MV-4-11 (cell line): ENCODE measurements around the gene UPK2.
"Not testable (repeated sequence)": the region's sequence is repeated elsewhere in the genome, so short reads cannot be mapped to it uniquely, and the experiment has no call there.

Experiments
- DNase-seq: peaks from one replicate; lab custom pipeline; 2025; lab: John Stamatoyannopoulos, UW

UPK2 gene

DNA sequence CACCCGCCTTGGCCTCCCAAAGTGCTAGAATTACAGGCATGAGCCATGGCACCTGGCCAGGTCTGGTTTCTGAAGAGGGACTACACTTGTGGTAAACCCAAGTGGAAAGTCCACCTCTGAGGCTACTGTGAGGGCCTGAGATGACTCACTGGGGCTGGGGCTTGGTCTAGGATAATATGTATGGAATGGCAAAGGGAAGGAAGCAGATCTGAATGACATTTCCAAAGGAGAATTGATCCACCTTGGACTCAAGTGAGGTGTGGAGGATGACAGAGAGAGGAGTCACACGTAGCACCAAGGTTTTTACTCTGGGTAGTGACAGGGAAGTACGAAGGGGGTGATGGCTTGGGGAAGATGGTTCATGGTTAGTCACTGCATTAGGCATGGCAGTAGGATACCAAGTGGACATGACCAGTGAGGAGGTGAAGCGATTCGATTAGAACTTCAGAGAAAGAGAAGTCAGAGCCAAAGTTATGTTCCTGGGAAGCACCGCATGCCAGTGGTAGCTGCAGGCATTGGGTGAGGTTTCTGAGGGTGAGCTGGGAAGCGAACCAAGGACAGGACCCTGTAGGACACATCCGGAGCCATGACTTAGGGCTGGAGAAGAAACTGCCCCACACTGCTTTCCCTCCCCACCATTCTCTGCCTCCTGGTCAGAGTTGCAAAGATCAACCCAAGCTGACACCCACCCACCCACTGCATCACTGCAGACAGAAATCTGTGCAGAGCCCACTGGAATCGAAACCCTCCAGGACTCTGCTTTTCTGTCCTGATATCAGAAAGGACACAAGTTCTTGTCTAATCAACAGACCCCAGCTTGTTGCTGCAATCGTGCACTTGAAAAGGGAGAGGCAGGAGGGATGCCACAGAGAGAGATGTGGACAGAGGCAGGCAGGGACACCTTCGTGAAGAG lies 17.4 kb upstream of the UPK2 start:
- DNase-seq, result no peak

DNA sequence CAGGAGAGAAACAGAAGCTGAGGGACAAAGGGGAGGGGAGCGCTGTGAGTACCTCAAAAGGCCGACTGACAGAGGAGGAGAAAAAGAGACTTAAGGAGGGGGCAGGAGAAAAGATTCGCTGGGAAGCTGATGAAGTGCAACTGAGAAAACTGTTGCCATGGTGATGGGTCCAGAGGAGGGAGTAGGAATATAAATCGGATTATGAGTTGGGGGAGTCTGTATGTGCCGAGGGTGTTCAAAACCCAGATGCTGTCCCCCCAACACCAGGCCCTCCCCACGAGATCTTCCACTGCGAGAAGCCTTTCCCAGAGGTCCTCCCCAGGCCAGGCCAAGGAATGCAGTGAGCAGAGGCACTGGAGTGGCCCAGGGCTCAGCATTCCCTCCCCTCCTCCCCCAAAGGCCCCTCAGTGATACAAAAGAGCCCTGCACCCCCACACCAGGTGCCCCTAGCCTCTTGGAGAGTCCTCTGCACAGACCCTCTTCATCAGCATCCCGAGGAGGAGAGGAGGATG lies 16.6 kb upstream of the UPK2 start:
- DNase-seq, result no peak

DNA sequence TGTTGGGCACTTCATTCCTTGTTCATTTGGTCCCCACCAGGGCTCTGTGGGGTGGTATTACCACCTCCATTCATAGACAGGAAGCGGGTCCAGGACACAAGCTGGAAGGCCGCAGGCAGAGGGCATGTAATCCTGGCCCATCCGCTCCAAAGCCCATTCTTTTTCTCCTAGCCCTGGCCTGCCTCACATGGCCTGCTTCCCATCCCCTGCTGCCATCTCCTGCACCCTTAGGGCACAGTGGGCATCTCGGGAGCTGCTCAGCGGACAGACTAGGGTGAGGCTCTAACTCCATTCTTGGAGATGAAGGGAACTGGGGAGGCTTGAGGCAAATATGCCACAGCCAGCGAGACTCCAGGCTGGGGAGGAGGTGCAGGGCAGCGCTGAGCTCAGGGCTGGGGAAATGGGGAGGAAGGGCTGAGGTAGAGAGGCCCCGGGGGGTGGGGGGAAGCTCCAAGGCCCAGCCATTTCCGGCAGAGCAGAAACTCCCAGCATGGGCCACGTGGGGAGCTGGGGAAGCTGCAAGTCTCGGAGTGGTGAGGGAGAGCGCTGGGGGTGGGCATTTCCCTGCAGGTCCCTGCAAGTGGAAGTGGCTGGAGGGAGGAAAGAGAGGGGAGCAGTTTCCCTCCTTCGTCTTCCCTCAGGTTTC lies 16.0 kb upstream of the UPK2 start:
- peak; percentile 44 for DNase-seq

DNA sequence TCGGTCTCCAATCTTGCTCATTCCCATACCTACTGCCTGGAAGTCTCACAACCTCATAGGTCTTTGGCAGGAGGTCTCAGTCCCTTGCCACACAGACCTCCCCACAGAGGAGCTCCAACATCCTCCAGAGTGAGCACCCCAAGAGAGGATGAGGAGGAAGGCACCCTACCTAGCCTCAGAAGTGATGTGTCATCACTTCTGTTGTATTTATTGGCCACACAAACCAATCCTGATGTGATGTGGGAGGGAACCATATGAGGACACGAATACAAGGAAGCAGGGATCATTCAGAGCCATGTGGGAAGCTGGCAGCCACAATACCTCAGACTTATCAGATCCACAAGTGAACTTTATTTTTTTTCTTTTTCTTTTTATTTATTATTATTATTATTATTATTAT lies 9.0 kb upstream of the UPK2 start:
- DNase-seq, result no peak

DNA sequence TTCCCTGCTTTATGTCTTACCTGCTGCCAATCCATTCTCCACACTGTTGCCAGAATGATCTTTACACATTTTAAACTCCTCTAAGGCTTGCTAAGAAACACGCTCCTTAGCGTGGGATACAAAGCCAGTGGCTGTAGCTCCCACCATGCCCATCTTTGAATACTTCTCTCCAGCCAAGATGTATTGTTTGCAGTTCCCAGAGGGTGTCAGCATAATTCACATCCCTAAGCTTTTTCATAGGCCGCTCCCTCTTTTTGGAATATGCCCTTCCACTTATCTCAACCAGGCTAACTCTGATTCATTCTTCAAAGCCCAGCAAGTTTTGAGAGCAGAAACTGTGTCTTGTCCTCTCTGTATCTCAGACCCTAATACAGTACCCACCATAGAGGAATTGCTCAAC lies 8.1 kb upstream of the UPK2 start:
- no peak for DNase-seq

DNA sequence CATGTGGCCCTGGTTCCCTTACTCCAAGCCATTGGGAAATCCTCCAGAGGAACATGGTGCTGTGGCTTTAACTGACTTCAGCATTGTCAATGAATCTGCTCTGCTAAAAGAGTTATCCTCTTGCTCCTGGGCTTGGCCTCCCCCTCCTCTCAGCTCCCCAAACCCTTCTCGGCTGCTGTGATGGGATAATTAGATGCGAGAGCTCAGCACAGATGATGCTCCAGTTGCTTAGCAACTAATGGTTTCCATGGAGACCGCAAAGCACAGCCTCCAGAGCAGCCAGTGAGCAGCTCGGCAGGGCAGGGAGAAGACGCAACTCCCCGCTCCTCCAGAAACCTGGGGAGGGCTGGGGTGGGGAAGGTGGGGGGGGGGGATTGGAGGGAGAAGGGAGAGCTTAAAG lies 2.8 kb upstream of the UPK2 start:
- DNase-seq, result no peak

DNA sequence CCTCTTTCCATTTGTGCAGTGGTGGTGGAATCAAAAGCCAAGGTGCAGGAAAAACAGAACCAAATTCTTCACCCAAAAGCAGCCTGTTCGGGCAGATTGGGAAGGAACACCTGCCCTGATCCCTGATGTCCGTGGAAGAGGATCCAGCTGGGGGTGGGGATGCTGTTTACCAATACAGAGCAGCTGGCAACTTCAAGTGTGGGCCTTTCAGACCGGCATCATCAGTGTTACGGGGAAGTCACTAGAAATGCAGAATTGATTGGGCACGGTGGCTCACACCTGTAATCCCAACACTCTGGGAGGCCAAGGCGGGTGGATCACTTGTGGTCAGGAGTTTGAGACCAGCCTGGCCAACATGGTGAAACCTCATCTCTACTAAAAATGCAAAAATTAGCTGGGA lies 2.1 kb upstream of the UPK2 start:
- not testable (repeated sequence) for DNase-seq

DNA sequence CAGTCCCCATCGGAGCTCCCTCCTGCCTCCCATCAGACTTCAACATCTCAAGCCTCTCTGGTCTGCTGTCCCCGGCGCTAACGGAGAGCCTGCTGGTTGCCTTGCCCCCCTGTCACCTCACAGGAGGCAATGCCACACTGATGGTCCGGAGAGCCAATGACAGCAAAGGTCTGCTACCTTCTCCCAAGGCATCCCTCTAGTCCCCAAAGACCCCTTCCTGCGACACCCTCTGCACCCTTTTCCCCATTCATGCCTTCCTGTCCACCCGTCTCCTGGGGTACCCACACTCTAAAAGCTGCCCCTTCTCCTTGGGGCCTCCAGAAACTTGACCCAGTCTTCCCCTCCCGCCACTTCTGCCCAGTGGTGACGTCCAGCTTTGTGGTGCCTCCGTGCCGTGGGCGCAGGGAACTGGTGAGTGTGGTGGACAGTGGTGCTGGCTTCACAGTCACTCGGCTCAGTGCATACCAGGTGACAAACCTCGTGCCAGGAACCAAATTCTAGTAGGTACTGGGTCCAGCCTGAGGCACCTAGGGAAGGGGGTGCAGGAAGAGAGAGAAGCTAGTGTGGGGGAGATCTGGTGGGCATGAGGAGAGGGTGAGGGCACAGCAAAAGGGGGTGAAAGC lies 860 bp downstream of the UPK2 start:
- no peak for DNase-seq

DNA sequence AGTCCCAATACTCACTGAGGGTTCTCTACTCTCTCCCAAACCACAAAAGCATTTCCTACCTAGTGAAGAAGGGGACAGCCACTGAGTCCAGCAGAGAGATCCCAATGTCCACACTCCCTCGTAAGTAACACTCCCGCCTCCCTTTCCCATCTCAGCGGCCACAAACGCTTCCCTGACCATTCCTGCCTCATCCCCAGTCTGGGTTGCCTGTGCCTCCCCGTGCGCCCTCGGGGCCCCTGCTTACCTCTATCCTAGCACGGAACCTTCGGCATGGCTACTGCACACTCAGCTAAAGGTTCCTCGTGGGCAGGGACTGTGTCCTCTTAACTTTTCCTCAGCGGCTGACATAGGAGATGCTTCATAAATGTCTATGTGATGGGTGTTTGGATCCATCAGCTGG lies 1.5 kb downstream of the UPK2 start:
- no peak for DNase-seq

DNA sequence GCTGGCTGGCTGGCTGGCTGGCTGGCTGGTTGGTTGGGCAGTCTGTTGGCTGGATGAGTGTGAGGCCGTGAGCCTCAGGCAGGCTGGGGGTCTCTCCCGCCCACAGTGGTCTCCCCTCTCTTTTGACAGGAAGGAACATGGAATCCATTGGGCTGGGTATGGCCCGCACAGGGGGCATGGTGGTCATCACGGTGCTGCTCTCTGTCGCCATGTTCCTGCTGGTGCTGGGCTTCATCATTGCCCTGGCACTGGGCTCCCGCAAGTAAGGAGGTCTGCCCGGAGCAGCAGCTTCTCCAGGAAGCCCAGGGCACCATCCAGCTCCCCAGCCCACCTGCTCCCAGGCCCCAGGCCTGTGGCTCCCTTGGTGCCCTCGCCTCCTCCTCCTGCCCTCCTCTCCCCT lies 1.9 kb downstream of the UPK2 start:
- DNase-seq, result no peak

DNA sequence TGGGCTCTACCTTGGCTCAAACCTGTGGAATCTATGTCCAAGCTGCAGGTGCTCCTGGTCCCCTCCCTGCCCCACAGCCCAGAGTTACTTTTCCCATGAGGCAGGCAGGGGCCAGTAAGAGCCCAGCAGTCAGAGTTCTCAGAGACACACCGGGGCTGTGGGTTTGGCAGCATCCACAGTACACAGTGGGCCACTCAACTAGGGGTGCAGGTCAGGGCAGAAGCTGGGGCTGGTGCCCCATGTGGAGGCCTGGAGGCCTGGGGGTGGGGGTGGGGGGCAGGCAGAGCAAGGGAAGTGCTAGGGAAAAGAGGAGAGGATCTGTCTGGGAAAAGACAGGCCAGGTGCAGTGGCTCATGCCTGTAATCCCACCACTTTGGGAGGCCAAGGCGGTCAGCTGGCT lies 2.5 kb downstream of the UPK2 start:
- no peak for DNase-seq

DNA sequence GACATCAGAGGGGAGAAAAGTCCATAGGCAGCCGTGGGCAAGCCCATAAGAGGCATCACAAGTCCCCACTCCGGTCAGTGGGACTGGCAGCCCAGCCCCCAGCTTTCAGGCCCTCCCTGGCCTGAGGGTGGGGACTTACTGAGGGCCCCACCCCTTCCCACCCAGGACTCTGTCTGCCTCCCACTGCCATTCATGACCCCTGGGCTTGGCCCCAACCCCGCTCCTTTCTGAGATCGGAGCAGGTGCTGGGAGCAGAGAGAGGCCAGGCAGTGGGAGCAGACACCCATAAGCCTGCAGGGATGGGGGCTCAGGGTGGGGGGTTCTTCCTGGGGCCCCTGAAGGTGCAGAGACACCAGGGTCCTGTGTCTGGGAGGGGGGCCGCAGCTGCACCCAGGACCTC lies 5.1 kb downstream of the UPK2 start:
- no peak for DNase-seq

DNA sequence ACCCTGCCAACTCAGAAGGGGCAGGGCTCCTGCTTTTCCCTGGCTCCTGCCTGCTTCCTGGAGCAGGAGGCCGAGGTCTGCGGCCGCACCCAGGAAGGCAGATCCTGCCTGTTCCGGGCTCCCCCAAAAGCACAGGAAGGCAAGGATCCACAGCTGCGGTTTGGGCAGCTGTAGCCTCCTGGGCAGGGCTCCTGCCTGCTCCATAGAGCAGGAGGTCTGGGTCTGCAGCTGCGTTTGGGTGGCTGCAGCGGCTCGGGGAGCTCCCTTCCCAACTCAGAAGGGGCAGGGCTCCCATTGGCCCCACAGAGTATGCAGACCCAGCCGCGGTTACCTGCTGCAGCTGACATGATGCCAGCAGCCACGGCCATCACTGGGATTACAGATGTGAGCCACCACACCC lies 5.5 kb downstream of the UPK2 start:
- DNase-seq, result no peak

DNA sequence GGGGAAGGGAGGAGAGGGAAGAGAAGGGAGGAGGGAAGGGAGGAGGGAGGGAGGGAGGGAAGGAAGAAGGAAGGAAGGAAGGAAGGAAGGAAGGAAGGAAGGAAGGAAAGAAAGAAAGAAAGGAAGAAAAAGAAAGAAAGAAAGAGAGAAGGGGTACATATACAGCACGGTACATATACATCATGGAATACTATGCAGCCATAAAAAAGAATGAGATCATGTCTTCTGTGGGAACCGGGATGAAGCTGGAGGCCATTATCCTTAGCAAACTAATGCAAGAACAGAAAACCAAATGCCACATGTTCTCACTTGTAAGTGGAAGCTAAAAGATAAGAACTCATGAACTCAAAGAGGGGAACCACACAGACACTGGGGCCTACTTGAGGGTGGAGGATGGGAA lies 13.4 kb downstream of the UPK2 start:
- DNase-seq, result not testable (repeated sequence)

DNA sequence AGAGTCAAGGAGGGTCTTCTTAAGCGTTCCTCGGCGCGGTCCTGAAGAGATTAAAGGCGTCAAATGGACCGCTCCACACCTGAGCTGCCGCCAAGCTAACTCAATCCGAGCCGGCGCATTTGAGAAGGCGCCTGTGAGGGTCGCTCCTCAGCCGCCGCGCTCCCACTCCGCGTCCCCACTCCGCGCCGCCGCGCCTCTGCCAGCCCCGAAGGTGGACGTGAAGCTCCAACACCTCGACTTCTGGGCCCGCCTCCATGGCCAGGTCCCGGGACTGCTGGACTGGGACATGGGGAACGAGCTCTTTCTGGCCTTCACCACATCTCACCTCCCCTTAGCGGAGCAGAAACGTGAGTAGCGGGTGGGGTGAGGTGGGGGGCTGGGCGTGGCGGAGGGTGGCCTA lies 15.5 kb downstream of the UPK2 start, which contains the start of gene FOXR1:
Gene FOXR1, plus strand, starts transcription at position 116 of the 400 bp plus-strand sequence. Its CDS starts 171 bp downstream, at position 287.
- no peak for DNase-seq

DNA sequence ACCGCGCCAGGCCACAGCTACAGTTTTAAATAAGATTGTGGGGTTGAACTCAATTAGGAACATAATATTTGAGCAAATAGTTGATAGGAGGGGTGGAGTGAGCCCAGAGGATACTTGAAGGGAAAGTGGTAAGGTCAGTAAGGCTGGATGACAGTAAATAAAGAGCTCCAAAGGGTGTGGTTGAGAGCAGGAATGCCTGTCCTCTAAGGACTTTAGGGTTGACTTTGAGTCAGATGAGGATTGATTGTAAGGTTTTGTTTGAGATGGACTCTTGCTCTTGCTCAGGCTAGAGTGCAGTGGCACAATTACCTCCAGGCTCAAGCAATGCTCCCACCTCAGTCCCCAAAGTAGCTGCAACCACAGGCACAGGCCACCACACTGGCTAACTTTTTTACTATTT lies 17.9 kb downstream of the UPK2 start:
- DNase-seq, result no peak

DNA sequence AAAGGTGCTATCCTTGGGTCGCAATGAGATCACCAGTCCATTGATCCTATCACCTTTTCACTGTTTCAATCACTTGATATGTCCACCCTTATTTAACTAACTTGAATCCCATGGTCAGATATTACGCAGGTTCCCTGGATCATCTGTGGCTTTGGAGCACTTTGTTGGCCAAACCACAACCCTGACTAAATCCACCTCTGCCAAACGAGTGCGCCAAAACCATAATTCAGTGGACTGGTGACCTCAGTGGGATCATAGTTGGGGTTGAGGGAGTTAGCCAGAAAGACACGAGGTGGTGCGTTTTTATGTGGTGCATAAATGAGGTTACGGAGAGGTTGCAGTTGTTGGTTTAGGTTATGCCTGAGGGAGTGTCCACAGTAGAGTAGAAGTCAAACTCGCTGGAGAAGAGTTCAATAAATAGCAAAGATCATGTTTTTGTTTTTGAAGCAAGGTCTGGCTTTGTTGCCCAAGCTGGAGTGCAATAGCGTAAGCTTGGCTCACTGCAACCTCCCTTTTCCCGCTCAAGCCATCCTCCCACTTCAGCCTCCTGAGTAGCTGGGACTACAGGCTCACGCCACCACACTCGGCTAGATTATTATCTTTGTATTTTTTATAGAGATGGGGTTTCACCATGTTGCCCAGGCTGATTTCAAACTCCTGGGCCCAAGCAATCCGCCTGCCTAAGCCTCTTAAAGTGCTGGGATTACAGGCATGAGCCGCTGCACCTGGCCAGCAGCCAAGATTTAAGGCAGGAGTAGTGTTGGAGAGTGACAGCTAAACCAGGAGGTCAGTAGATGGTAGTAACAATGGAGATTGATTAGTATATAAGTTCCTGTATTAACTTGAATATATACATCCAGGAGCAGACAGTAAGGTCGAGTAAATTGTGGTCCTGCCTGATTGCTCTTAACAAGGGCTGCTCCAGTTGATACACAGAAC lies 19.9 kb downstream of the UPK2 start:
- peak; percentile 20 for DNase-seq

DNA sequence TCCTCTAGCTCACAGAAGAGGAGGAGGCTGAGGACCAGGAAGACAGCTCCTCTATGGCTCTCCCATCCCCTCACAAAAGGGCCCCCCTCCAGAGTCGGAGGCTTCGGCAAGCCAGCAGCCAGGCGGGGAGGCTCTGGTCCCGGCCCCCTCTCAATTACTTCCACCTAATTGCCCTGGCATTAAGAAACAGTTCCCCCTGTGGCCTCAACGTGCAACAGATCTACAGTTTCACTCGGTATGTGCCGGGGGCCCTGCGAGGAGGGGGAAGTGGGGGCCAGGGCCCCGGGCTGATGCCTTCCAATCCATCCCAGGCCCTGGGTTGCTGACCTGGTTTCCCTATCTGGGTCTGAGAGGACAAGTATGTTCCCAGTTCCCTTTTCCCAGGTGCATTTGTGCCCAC lies 23.3 kb downstream of the UPK2 start:
- no peak for DNase-seq

DNA sequence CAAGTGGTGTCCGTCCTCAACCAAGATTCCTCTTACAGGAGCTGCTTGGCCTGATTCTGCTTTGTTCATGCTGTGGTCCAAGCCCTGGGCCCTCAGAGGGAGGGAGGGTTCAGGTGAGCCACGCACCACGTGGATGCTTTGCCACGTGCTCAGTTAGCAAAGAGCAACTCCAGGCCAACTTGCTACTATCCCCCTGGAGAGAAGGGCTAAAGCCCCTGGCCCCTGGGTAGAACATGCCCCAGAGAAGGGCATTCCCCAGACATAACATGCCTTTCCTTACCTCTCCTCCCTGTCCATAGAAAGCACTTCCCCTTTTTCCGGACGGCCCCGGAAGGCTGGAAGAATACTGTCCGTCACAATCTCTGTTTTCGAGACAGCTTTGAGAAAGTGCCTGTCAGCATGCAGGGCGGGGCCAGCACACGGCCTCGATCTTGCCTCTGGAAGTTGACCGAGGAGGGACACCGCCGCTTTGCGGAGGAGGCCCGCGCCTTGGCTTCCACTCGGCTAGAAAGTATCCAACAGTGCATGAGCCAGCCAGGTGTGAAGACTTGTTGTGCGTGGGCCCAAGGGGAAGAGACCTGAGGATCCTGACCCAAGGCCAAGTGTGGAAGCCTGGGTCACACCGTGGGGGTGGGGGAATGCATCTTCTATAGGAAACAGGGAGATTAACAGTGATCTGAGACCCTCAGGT lies 24.2 kb downstream of the UPK2 start:
- DNase-seq, result peak; percentile 28

DNA sequence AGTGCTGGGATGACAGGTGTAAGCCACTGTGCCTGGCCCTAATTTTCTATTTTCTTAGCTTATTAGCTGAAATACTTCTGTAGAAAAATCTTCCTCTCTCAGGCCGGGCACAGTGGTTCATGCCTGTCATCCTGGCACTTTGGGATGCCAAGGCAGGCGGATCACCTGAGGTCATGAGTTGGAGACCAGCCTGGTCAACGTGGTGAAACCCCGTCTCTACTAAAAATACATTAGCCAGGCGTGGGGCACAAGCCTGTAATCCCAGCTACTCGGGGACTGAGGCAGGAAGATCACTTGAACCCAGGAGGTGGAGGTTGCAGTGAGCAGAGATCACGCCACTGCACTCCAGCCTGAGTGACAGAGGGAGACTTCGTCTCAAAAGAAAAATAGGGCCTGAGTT lies 28.2 kb downstream of the UPK2 start:
- DNase-seq, result not testable (repeated sequence)

DNA sequence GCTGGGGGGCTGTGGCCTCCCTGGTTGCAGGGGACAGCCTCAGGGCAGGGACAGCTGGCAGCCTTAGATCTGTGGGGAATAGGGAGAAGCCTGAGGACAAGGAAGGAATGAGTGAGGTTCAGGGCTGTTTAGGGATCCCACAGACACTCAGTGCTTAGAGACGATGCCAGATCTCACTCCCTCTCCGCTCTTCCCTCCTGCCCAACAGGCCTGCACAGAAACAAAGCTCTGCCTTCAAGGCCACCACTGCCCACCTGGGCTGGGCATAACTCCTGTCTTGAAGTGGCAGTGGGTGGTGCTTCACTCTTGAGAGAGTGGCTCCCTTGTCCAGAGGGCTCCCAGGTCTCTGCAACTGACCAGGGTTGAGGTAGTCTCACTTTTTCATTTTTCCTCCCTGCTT lies 28.7 kb downstream of the UPK2 start:
- no peak for DNase-seq
